ENCODE measurements around the gene TMEM54.

TMEM54 gene

GRCh38 chr1:32924881-32925344 is 23.7 kb upstream of the TMEM54 start:
- DNase-seq (ENCODE audit: low read depth in 1 of 2, low spot score in 1 of 2): no peak

GRCh38 chr1:32920833-32921232 is 19.6 kb upstream of the TMEM54 start:
- Histone ChIP-seq H3K4me3 (replicated peaks; ENCODE audit: insufficient read depth, low read length) (no peak overlapping the region), H3K27ac (replicated peaks) (no peak overlapping the region), H3K27me3 (ENCODE audit: insufficient read depth, poor library complexity, severe bottlenecking) (peaks cover 40% of the 10 kb centered on the region)
- TF ChIP-seq REST (IDR thresholded peaks at IDR 0.05; ENCODE audit: insufficient replicate concordance, low read depth) (no peak), GABPA (IDR thresholded peaks at IDR 0.05; ENCODE audit: low read depth) (no peak), SPI1 (IDR thresholded peaks at IDR 0.05; ENCODE audit: borderline replicate concordance, low read depth) (no peak), POLR2AphosphoS5 (IDR thresholded peaks at IDR 0.05; ENCODE audit: low read depth) (no peak)
- DNase-seq (ENCODE audit: low read depth in 1 of 2, low spot score in 1 of 2): no peak

More at GRCh38 chr1:32924881-32925344, 23.7 kb upstream of the TMEM54 start:
- Histone ChIP-seq H3K27me3 (ENCODE audit: insufficient read depth, poor library complexity, severe bottlenecking) (peaks cover 35% of the 10 kb centered on the region), H3K4me3 (replicated peaks; ENCODE audit: insufficient read depth, low read length) (no peak overlapping the region), H3K27ac (replicated peaks) (no peak overlapping the region)
- TF ChIP-seq POLR2AphosphoS5 (IDR thresholded peaks at IDR 0.05; ENCODE audit: low read depth): no peak
- no peak for TF ChIP-seq SPI1 (IDR thresholded peaks at IDR 0.05; ENCODE audit: borderline replicate concordance, low read depth)
- TF ChIP-seq CTCF (IDR thresholded peaks at IDR 0.05; ENCODE audit: insufficient read depth, low read length): no peak
- TF ChIP-seq GABPA (IDR thresholded peaks at IDR 0.05; ENCODE audit: low read depth): no peak
- TF ChIP-seq REST (IDR thresholded peaks at IDR 0.05; ENCODE audit: insufficient replicate concordance, low read depth): no peak

GRCh38 chr1:32919811-32920733 is 18.9 kb upstream of the TMEM54 start:
- no peak for DNase-seq (ENCODE audit: low read depth in 1 of 2, low spot score in 1 of 2)
- no peak overlapping the region for H3K4me3 ChIP-seq (replicated peaks; ENCODE audit: insufficient read depth, low read length)
- peaks cover 33% of the 10 kb centered on the region for H3K27me3 ChIP-seq (ENCODE audit: insufficient read depth, poor library complexity, severe bottlenecking)
- no peak for TF ChIP-seq REST (IDR thresholded peaks at IDR 0.05; ENCODE audit: insufficient replicate concordance, low read depth)
- no peak for TF ChIP-seq CTCF (IDR thresholded peaks at IDR 0.05; ENCODE audit: insufficient read depth, low read length)
- no peak for TF ChIP-seq POLR2AphosphoS5 (IDR thresholded peaks at IDR 0.05; ENCODE audit: low read depth)
- no peak for TF ChIP-seq SPI1 (IDR thresholded peaks at IDR 0.05; ENCODE audit: borderline replicate concordance, low read depth)
- no peak for TF ChIP-seq GABPA (IDR thresholded peaks at IDR 0.05; ENCODE audit: low read depth)
- H3K27ac ChIP-seq (replicated peaks): no peak overlapping the region
